Memory B cell (primary cell): ENCODE results near the gene MFRP.

Experiments used
- ATAC-seq: fragments of 150-1000 bp; cut with Tn5 transposase; 2 replicates; pipeline ENCODE4 v1.10.0; 2021; ENCODE audit warnings: low read depth, mild to moderate bottlenecking, moderate library complexity
- DNase-seq, 2 donors: peaks; one replicate each; pipeline ENCODE4 v3.0.0; 2022; ENCODE audit warnings: low spot score in 2 of 2
- H3K27ac Mint-ChIP-seq: one replicate; pipeline ENCODE4 v1.8.0; 2022; ENCODE audit warnings: mild to moderate bottlenecking, moderate library complexity, mixed read lengths
- H3K27me3 Mint-ChIP-seq: one replicate; pipeline ENCODE4 v1.8.0; 2022; ENCODE audit warnings: mixed read lengths
- H3K36me3 Mint-ChIP-seq: one replicate; pipeline ENCODE4 v1.8.0; 2022; ENCODE audit warnings: mild to moderate bottlenecking, mixed read lengths
- H3K4me1 Mint-ChIP-seq: one replicate; pipeline ENCODE4 v1.8.0; 2022; ENCODE audit warnings: mixed read lengths
- H3K4me3 Mint-ChIP-seq: one replicate; pipeline ENCODE4 v1.8.0; 2022; ENCODE audit warnings: mild to moderate bottlenecking, moderate library complexity, mixed read lengths
- H3K9me3 Mint-ChIP-seq: one replicate; pipeline ENCODE4 v1.8.0; 2022; ENCODE audit warnings: mixed read lengths

MFRP gene

DNA sequence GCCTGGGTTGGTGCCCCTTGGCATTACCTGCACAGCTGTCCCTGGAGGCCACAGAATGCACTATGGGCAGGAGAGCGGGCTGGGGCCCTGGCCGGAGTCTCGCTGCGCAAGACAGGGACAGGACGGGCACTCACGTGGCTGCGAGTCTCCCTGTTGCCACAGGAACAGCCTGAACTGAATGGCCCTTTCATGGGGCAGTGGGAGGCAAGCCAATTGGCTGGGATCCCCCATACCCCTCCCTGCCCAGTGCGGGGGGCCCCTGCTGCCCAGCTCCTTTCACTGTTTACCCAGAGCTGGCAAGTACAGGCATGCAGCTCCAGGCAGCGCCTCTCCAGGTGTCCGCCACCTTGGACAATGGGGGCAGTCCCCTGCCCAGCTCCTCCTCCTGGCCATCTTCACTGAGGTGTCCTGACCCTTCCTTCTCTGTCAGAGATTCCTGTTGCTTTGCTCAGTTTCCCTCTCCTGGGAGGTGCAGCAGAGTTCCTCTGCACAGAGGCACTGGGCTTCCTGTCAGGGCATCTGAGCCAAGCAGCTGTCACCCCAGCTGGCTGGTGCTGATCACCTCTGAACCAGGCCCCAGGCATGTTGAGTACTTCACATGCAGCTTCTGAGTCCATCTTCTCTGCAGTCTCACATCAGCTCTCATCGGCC, 29.8 kb upstream of the MFRP start:
- Mint-ChIP-seq H3K27ac (no peak overlapping the region), H3K27me3 (peaks cover 6% of the 10 kb centered on the region)
- no peak for ATAC-seq

DNA sequence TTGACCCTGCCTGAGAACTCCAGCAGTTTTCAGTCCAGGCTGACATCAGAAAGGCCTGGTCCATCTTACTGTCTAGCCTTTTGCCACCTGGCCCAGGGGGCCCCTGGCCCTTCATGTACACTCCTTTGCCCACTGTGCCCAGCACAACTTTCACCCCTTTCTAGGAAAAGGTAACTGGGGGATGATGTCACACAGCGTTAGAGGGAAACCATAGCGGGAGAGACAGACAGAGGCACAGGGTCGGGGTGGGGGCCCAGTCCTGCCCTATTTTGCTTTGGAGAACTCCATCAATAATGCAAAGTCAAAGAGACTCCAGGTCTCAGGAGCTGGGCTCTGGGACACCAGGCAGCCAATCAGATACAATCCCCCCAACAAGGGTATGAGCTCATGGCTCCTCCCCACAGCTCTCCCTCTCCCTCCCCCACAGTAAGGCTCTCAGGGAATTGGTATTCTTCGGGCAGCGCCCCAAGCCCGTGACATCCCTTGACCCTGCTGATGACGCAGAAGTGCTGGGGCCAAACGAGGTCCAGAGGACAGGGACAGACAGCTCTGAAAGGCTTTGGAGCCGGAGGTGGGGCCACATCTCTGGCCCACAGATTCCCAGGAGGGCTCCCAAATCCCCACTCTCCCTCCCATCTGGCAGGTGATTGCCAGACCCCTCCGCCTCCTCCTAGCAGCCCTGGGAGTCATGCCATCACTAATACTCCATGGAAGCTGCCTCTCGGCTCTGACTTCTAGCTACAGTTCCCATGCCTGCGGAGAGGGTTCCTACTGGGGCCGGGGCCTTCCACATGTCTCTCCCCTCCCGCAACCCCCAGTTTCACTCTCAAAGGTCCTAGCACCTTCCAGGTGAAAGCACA, 29.1 kb upstream of the MFRP start:
- Mint-ChIP-seq H3K4me1 (no peaks in the 10 kb centered on the region), H3K36me3 (no peaks in the 10 kb centered on the region), H3K9me3 (no peaks in the 10 kb centered on the region), H3K27ac (no peak overlapping the region), H3K27me3 (peaks cover 6% of the 10 kb centered on the region), H3K4me3 (no peak overlapping the region)
- ATAC-seq (no peak), DNase-seq (no peak)

More for the DNA sequence above, 29.8 kb upstream of the MFRP start:
- no peaks in the 10 kb centered on the region for H3K4me1 Mint-ChIP-seq
- no peak for DNase-seq
- H3K4me3 Mint-ChIP-seq: no peak overlapping the region
- H3K36me3 Mint-ChIP-seq: no peaks in the 10 kb centered on the region
- H3K9me3 Mint-ChIP-seq: no peaks in the 10 kb centered on the region

DNA sequence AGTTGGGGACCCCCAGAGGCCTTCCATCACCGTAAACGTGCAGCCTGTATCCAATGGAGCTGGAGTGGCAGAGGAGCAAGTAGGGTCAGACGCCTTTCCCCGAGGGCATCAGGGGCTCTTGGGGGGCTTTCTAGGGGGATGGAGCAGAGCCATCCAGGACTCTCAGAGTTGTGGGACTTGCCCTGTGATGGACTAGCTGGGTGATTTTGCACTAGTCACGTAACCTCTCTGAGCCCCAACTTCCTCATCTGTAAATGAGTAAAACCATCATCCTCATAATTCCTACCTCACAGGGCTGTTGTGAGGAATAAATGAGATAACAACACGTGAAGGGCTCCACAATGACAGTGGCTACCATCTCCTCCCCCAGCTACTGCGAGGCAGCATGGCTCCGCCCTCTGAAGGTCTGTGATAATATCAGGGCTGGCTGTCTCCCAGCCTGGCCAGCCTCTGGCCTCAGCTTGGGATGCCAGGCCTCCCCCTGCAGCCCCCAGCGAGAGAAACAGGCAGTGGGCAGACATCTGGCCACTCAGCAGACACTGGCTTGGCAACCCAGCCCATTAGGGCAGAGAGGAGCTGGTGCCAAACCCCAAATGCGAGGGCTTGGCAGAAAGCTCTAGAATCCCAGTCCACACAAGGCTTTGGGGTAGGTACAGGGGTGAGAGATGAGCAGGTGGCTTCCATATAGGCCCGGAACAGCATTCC, 28.3 kb upstream of the MFRP start:
- ATAC-seq (no peak), DNase-seq (no peak)
- no peak overlapping the region for H3K27ac Mint-ChIP-seq
- no peaks in the 10 kb centered on the region for H3K4me1 Mint-ChIP-seq
- H3K27me3 Mint-ChIP-seq: peaks cover 6% of the 10 kb centered on the region
- H3K4me3 Mint-ChIP-seq: no peak overlapping the region
- H3K9me3 Mint-ChIP-seq: no peaks in the 10 kb centered on the region
- no peaks in the 10 kb centered on the region for H3K36me3 Mint-ChIP-seq

DNA sequence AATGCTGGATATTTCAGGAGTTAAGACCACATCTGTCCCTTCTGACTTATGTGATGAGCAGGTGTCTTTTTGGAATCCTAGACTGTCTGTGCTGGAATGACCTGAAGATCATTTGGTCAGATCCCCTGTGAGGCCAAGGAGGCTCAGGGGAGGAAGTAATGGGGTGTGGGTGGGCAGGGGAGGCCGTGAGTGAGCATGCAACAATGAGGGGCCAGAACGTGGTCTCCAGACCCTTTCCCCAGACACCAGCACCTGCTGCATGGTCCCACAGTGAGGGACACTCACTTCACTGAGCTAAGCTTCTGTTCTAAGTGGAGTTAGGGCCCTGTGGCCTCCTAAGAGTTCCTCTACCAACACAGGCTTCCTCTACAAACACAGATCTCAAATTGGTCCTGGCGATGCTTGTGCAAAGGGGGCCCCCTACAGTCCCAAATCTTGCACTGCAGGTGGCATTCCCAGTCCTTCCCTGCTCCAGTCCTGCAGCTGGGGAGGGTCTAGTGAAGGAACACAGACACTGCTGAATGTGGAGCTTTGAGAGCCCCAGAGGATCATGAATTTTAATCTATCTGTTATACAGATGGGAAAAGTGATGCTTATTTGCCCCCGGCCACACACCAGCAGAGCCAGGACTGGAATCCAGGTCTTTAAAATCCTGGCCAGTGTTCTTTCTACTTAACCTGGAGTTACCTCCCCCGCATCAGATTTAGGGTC, 27.6 kb upstream of the MFRP start:
- H3K27ac Mint-ChIP-seq: no peak overlapping the region
- peaks cover 10% of the 10 kb centered on the region for H3K27me3 Mint-ChIP-seq
- no peak for ATAC-seq
- DNase-seq: no peak
- no peaks in the 10 kb centered on the region for H3K9me3 Mint-ChIP-seq
- no peaks in the 10 kb centered on the region for H3K36me3 Mint-ChIP-seq
- no peaks in the 10 kb centered on the region for H3K4me1 Mint-ChIP-seq
- H3K4me3 Mint-ChIP-seq: no peak overlapping the region

DNA sequence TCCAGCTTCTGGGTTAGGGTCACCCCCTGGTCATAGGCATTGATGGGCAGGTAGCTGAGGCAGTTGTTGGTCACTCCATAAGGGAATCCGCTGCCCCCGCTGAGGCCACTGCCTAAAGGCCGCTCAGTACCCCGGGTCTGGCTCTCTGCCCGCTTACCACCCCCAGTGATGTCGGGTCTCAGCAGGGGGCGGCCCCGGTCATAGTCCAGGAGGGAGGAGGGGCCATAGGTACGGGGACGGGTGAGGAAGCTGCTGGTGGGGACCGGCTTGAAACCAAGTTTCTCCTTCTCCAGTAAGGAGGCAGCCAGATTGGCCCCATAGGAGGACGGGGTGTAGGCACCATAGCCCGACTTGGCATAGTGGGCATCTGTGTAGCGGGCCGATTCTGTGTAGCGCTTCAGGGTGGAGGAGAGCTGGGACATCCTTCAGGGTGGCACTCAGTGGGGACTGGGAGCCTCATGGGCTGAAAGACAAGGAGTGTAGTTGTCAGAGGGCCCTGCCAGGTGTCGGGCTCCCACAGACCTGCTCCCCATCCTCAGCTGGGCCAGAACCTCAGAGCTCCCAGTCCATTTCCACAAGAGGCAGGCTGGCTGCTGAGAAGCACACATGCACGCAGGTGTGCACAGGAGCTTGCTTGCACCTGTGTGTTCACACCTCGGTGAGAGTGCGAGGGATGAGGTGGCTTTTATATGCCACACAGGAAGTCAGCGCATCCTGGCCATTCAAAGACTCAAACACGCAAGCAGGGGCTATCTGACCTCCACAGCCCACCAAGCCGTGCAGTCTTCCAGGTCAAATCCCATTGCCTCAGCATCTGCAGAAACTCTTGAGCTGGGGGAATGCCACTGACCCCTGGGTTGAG, 26.8 kb upstream of the MFRP start:
- H3K36me3 Mint-ChIP-seq: no peaks in the 10 kb centered on the region
- no peaks in the 10 kb centered on the region for H3K4me1 Mint-ChIP-seq
- ATAC-seq (no peak), DNase-seq (no peak)
- H3K4me3 Mint-ChIP-seq: no peak overlapping the region
- H3K27me3 Mint-ChIP-seq: peaks cover 12% of the 10 kb centered on the region
- H3K9me3 Mint-ChIP-seq: no peaks in the 10 kb centered on the region
- H3K27ac Mint-ChIP-seq: no peak overlapping the region

DNA sequence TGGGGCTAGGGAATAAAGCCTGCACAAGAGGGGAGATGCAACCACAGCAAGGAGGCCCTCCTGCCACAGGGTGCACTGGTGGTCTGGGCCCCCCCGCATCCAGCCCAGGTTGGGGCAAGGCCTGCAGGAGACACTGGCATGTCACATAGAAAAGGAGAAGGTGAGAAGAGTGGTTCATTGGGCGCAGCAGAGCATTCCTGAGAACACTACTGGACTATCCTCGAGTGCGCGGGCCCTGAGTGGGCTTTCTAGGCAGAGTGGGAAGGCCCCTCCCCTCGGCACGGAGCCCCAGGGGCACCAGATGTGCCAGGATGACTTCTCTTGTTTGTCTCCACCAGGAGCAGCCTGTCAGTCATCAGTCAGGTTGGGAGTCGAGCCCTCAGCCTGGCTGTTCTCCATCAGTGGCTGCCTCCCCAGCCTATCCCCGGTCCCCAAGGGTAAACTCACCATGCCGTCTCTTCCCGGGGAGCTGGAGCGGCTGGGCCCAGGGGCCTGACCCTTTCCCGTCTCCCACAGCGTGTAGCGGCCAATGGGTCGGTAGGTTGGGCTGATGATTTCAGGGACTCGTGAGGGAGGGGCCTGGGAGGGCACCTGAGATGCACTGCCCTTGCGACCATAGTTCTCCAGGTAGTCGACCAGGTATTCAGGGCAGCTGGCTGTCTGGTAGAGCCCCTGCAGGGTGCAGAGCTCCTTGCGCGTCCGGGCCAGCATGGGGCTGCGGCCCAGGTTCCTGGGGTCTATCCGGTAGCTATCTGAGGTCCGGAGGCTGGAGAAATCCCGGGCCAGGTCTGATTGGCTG, 26.0 kb upstream of the MFRP start:
- no peak overlapping the region for H3K27ac Mint-ChIP-seq
- DNase-seq (no peak), ATAC-seq (no peak)
- H3K9me3 Mint-ChIP-seq: no peaks in the 10 kb centered on the region
- H3K4me3 Mint-ChIP-seq: no peak overlapping the region
- no peaks in the 10 kb centered on the region for H3K4me1 Mint-ChIP-seq
- H3K27me3 Mint-ChIP-seq: peaks cover 16% of the 10 kb centered on the region
- no peaks in the 10 kb centered on the region for H3K36me3 Mint-ChIP-seq

DNA sequence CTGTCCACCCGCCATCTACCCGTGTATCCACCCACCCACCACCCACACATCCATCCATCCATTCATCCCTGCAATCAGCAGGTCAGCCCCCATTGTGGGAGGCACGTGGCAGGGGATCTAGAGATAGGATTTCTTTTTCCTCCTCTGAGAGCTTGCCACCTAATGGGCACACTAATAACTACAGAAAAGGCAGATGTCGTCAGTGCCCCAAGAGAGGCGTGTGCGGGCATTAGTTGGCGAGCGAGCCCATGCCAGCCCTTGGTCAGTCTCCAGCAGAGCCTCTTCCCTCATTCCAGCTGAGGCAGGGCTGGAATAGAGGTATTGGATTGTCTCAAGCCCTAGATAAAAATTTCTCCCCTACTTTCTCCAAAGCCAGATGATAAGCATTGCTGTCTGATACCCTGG, 25.3 kb upstream of the MFRP start:
- Mint-ChIP-seq H3K4me3 (no peak overlapping the region), H3K27ac (no peak overlapping the region), H3K36me3 (no peaks in the 10 kb centered on the region), H3K4me1 (no peaks in the 10 kb centered on the region), H3K27me3 (peaks cover 20% of the 10 kb centered on the region), H3K9me3 (no peaks in the 10 kb centered on the region)
- no peak for DNase-seq
- ATAC-seq: peak; percentile 54

- Mint-ChIP-seq H3K4me1 (no peaks in the 10 kb centered on the region), H3K27me3 (peaks cover 23% of the 10 kb centered on the region), H3K9me3 (no peaks in the 10 kb centered on the region), H3K4me3 (no peak overlapping the region), H3K36me3 (no peaks in the 10 kb centered on the region), H3K27ac (no peak overlapping the region)
- DNase-seq: no peak
- ATAC-seq: no peak
These were observed 24.6 kb upstream of the MFRP start for GRCh38 chr11:119371067-119371601.

- H3K27me3 Mint-ChIP-seq: peaks cover 24% of the 10 kb centered on the region
- no peaks in the 10 kb centered on the region for H3K36me3 Mint-ChIP-seq
- DNase-seq (no peak), ATAC-seq (peak; percentile 61)
- H3K4me3 Mint-ChIP-seq: no peak overlapping the region
- no peak overlapping the region for H3K27ac Mint-ChIP-seq
- H3K9me3 Mint-ChIP-seq: no peaks in the 10 kb centered on the region
- H3K4me1 Mint-ChIP-seq: no peaks in the 10 kb centered on the region
These were observed 24.1 kb upstream of the MFRP start for GRCh38 chr11:119370486-119371046.

- peaks cover 31% of the 10 kb centered on the region for H3K27me3 Mint-ChIP-seq
- no peaks in the 10 kb centered on the region for H3K9me3 Mint-ChIP-seq
These were observed 22.8 kb upstream of the MFRP start for GRCh38 chr11:119369132-119369925.

DNA sequence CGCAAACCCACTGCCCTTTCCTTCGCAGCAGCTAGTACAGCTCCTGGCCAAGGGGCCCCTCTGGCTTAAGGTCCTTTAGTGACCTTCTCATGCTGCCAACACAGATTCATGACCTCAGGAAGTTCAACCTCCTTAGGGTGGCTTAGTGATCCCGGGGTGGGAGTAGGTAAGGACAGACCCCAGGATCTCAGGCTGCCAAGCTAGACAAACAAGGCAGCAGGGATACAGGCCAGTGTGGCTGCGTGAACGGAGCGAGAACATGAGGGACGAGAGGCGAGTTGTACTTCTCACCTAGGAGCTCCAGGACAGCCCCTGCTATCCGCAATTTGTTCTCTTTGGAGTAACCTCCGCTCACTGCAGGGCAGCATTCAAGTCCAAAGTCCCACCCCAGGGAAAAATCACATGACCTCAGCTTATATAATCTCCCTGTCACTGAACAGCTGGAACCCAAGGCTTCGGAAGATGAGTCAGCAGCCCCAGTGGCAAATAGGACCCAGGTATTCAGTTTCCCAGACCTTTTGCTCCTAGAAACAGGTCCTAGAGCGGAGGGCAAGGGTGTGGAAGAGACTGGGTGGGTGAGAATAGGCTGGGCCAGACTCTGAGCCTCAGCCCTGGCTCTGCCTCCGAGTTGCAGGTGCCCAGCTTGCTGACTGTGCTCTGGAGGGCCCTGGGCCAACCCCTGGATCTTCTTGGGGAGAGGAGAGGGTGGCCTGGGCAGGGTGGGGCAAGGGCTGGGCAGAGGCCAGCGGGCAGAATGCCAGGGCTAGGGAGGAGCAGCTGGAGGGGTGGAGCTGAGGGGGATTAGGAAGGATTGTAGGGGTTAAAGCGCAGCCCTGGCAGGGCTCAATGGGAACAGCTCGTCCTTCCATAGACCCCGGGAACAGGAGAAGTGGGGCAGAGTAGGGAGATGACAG, 21.9 kb upstream of the MFRP start:
- Mint-ChIP-seq H3K36me3 (peaks cover 2% of the 10 kb centered on the region), H3K27ac (no peak overlapping the region), H3K27me3 (peaks cover 30% of the 10 kb centered on the region), H3K4me1 (peaks cover 4% of the 10 kb centered on the region), H3K9me3 (no peaks in the 10 kb centered on the region), H3K4me3 (no peak overlapping the region)
- DNase-seq: no peak
- ATAC-seq: no peak

More at GRCh38 chr11:119369132-119369925, 22.8 kb upstream of the MFRP start:
- no peak overlapping the region for H3K4me3 Mint-ChIP-seq
- H3K27ac Mint-ChIP-seq: no peak overlapping the region
- DNase-seq (no peak), ATAC-seq (no peak)
- H3K36me3 Mint-ChIP-seq: peaks cover 2% of the 10 kb centered on the region
- peaks cover 3% of the 10 kb centered on the region for H3K4me1 Mint-ChIP-seq
